ENCODE data around the gene ACTR3. TPM values are rescaled to one million over a fixed set of nuclear protein-coding genes. Genes with fewer than 3 reads are reported as not detected.

ACTR3 gene
- total and polyA plus RNA-seq, 2 of the 4 experiments (the other 2 are of a cell fraction) = 246 to 307 TPM

DNA sequence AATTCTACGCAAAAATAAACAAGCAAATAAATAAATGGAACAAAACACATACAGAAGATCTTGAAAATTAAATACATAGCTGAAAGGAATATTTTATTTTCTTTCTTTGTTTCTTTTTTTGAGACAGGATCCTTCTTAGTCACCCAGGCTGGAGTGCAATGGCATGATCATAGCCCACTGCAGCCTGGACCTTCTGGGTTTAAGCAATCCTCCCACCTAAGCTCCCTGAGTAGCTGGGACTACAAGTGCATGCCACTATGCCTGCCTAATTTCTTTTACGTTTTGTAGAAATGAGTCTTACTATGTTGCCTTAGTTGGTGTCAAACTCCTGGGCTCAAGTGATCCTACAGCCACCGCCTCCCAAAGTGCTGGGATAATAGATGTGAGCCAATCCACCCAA, 44.6 kb upstream of the ACTR3 start:
- Histone ChIP-seq H2BK15ac (ENCODE audit: low read depth, low read length) (no peak overlapping the region), H3K27ac (ENCODE audit: insufficient read depth, low read length) (no peak overlapping the region), H4K5ac (ENCODE audit: low read depth, low read length) (no peak overlapping the region), H2AK9ac (replicated peaks; ENCODE audit: low read depth, low read length, poor library complexity) (no peak overlapping the region), H3K9me3 (ENCODE audit: control insufficient read depth, insufficient read depth, low read length) (no peaks in the 10 kb centered on the region), H3K9me1 (ENCODE audit: insufficient read depth, low read length) (no peaks in the 10 kb centered on the region), H3K27me3 (ENCODE audit: control insufficient read depth, insufficient read depth, low read length) (no peaks in the 10 kb centered on the region), H2AFZ (replicated peaks; ENCODE audit: low read length, poor library complexity) (no peak overlapping the region), H3K4ac (ENCODE audit: low read depth, low read length) (no peak overlapping the region), H3K79me1 (ENCODE audit: low read depth in 1 of 2, low read length in 2 of 2) (no peaks in the 10 kb centered on the region), H3K9ac (ENCODE audit: low read depth, low read length) (no peak overlapping the region), H3K23ac (ENCODE audit: low read depth, low read length) (no peak overlapping the region), H2BK120ac (ENCODE audit: low read depth, low read length) (no peak overlapping the region), H3K4me2 (ENCODE audit: low read depth, low read length) (no peak overlapping the region), H3K36me3 (ENCODE audit: control insufficient read depth, insufficient read depth, low read length) (no peaks in the 10 kb centered on the region), H4K20me1 (ENCODE audit: insufficient read depth, low read length) (no peaks in the 10 kb centered on the region), H3K18ac (ENCODE audit: low read depth, low read length) (no peak overlapping the region), H3K56ac (ENCODE audit: extremely low read depth, insufficient read depth, low read length) (no peak overlapping the region), H2AK5ac (ENCODE audit: low read depth, low read length) (no peak overlapping the region), H3K4me1 (ENCODE audit: control insufficient read depth, insufficient read depth, low read length) (peaks cover 3% of the 10 kb centered on the region; the same call in 1 of the 2 replicates), H4K8ac (ENCODE audit: low read depth in 2 of 2, low read length in 2 of 2) (no peak overlapping the region), H3K4me3 (ENCODE audit: insufficient read depth, low read depth, low read length) (no peak overlapping the region), H3K14ac (replicated peaks; ENCODE audit: low read depth, low read length) (no peak overlapping the region), H2BK5ac (ENCODE audit: low read depth, low read length, poor library complexity, severe bottlenecking) (no peak overlapping the region), H2BK20ac (ENCODE audit: low read depth, low read length) (no peak overlapping the region), H4K91ac (ENCODE audit: insufficient read depth, low read depth, low read length) (no peak overlapping the region)
- POLR2A ChIA-PET (ENCODE audit: unreplicated experiment) = no interaction called here
- in situ Hi-C loops (cut with MboI; ENCODE audit: low sequenced_read_pairs) = no loop called here
- dilution Hi-C loops (cut with HindIII; ENCODE audit: low sequenced_read_pairs, unreplicated experiment) = no loop called here
- intact Hi-C loops (cut with micrococcal nuclease) = no loop called here
- BruUV-seq (replicated peaks) = no TSS peak
- no CpG with 5 or more reads among the region's 3 CpGs for WGBS, 2 experiments (ENCODE audit: extremely low coverage in 2 of 2, insufficient read length in 1 of 2)
- CTCF ChIA-PET = no interaction called here
- ATAC-seq (ENCODE audit: low read depth) = no peak
- no peak for TF ChIP-seq CHD1 (IDR thresholded peaks at IDR 0.05; ENCODE audit: low read depth, low read length)
- TF ChIP-seq BHLHE40 (IDR thresholded peaks at IDR 0.05; ENCODE audit: low read depth, low read length) = no peak
- no peak for TF ChIP-seq NFE2L2 (IDR thresholded peaks at IDR 0.05; ENCODE audit: low read depth, low read length)
- TF ChIP-seq, protein P1, sequence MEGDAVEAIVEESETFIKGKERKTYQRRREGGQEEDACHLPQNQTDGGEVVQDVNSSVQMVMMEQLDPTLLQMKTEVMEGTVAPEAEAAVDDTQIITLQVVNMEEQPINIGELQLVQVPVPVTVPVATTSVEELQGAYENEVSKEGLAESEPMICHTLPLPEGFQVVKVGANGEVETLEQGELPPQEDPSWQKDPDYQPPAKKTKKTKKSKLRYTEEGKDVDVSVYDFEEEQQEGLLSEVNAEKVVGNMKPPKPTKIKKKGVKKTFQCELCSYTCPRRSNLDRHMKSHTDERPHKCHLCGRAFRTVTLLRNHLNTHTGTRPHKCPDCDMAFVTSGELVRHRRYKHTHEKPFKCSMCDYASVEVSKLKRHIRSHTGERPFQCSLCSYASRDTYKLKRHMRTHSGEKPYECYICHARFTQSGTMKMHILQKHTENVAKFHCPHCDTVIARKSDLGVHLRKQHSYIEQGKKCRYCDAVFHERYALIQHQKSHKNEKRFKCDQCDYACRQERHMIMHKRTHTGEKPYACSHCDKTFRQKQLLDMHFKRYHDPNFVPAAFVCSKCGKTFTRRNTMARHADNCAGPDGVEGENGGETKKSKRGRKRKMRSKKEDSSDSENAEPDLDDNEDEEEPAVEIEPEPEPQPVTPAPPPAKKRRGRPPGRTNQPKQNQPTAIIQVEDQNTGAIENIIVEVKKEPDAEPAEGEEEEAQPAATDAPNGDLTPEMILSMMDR (conservative IDR thresholded peaks at IDR 0.05; ENCODE audit: low read depth, low read length) = no peak
- no peak for TF ChIP-seq CEBPB (IDR thresholded peaks at IDR 0.05; ENCODE audit: low read depth, low read length)
- TF ChIP-seq FOS (IDR thresholded peaks at IDR 0.05; ENCODE audit: low read depth, low read length) = no peak
- no peak for TF ChIP-seq RAD21 (IDR thresholded peaks at IDR 0.05; ENCODE audit: low read length)
- TF ChIP-seq POLR2A (IDR thresholded peaks at IDR 0.05; ENCODE audit: low read depth, low read length) = no peak
- TF ChIP-seq, protein P2, sequence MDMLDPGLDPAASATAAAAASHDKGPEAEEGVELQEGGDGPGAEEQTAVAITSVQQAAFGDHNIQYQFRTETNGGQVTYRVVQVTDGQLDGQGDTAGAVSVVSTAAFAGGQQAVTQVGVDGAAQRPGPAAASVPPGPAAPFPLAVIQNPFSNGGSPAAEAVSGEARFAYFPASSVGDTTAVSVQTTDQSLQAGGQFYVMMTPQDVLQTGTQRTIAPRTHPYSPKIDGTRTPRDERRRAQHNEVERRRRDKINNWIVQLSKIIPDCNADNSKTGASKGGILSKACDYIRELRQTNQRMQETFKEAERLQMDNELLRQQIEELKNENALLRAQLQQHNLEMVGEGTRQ (IDR thresholded peaks at IDR 0.05; ENCODE audit: low read depth, low read length) = no peak
- TF ChIP-seq MXI1 (IDR thresholded peaks at IDR 0.05; ENCODE audit: borderline replicate concordance, low read depth, low read length) = no peak
- no peak for TF ChIP-seq MAFK (IDR thresholded peaks at IDR 0.05; ENCODE audit: low read depth, low read length)
- no peak for TF ChIP-seq SMC3 (IDR thresholded peaks at IDR 0.05; ENCODE audit: low read depth, low read length)
- no peak for TF ChIP-seq RCOR1 (IDR thresholded peaks at IDR 0.05; ENCODE audit: insufficient replicate concordance, low read length)
- TF ChIP-seq, protein P3, sequence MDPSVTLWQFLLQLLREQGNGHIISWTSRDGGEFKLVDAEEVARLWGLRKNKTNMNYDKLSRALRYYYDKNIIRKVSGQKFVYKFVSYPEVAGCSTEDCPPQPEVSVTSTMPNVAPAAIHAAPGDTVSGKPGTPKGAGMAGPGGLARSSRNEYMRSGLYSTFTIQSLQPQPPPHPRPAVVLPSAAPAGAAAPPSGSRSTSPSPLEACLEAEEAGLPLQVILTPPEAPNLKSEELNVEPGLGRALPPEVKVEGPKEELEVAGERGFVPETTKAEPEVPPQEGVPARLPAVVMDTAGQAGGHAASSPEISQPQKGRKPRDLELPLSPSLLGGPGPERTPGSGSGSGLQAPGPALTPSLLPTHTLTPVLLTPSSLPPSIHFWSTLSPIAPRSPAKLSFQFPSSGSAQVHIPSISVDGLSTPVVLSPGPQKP (IDR thresholded peaks at IDR 0.05; ENCODE audit: borderline replicate concordance, low read depth, low read length) = no peak
- TF ChIP-seq RFX5 (IDR thresholded peaks at IDR 0.05; ENCODE audit: low read depth, low read length) = no peak
- TF ChIP-seq MAZ (IDR thresholded peaks at IDR 0.05; ENCODE audit: borderline replicate concordance, low read depth, low read length) = no peak
- DNase-seq = no peak
